ENCODE results near the gene GTF2F2. TPM values are rescaled to one million over a fixed set of nuclear protein-coding genes. Genes with fewer than 3 reads are reported as not detected.
A peak's percentile ranks its signal among the peaks of the same experiment; 100 is the strongest.

The GTF2F2 gene
- total and polyA plus RNA-seq, 2 donors (not counting 3 experiments of a cell fraction or from before 2014, with no cell fraction given), result 7.5 to 23.6 TPM

DNA sequence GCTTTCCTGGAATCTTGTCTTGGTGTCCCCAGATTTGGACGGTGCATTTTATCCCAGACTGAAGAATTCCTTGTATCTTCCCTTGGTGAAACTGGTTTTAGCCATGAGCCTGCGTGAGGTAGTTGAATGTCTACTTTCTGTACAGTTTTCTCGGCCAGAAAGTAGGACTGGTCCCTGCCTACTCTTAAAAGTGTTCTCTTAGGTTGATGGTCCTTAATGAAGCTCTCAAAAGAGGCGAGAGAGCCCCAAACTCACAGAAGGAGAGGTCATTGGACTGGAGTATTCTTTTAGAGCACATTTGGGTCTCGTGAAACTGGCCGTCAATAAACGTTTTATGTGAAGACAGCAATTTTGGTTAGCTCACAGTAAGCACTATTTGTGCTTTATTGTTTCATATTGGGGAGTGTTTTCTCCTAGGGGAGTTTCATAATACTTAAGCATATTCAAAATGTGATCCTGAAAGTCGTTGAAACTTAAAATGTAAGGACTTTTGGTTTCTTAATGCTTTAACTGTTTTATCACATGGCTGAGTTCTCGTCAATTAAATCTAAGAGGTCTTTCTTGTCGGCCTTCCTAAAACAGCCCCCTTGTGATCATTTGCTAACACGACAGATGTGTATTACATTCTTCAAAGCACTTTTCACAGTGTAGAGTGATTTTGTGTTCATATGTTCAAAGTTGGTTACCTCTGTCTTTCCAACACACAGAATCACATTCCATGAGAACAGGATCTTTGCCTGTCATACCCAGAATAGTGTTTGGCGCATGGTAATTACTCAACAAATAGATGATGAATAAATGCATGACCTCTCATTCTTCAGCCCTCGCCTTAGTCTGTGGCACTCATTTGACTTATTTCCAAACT, 889 bp downstream of the GTF2F2 start:
- TF ChIP-seq JUN (IDR thresholded peaks at IDR 0.05; ENCODE audit: borderline replicate concordance, insufficient read depth, insufficient read length, low read depth) (no peak), FOS (IDR thresholded peaks at IDR 0.05; ENCODE audit: borderline replicate concordance, insufficient read depth, low read length) (no peak), MYC (IDR thresholded peaks at IDR 0.05; ENCODE audit: low read depth, low read length) (no peak), EZH2 (IDR thresholded peaks at IDR 0.05; ENCODE audit: borderline replicate concordance, low read depth, low read length, severe bottlenecking) (no peak), POLR2A (IDR thresholded peaks at IDR 0.05; ENCODE audit: low read depth, low read length) (no peak), POLR2AphosphoS5 (IDR thresholded peaks at IDR 0.05; ENCODE audit: insufficient read depth, low read depth, low read length) (no peak), GATA2 (IDR thresholded peaks at IDR 0.05; ENCODE audit: insufficient read depth, insufficient read length, low read depth, low read length) (no peak)
- TF ChIP-seq, protein P1, sequence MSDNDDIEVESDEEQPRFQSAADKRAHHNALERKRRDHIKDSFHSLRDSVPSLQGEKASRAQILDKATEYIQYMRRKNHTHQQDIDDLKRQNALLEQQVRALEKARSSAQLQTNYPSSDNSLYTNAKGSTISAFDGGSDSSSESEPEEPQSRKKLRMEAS (IDR thresholded peaks at IDR 0.05; ENCODE audit: insufficient read depth, insufficient read length), result no peak
- TF ChIP-seq, protein P2, sequence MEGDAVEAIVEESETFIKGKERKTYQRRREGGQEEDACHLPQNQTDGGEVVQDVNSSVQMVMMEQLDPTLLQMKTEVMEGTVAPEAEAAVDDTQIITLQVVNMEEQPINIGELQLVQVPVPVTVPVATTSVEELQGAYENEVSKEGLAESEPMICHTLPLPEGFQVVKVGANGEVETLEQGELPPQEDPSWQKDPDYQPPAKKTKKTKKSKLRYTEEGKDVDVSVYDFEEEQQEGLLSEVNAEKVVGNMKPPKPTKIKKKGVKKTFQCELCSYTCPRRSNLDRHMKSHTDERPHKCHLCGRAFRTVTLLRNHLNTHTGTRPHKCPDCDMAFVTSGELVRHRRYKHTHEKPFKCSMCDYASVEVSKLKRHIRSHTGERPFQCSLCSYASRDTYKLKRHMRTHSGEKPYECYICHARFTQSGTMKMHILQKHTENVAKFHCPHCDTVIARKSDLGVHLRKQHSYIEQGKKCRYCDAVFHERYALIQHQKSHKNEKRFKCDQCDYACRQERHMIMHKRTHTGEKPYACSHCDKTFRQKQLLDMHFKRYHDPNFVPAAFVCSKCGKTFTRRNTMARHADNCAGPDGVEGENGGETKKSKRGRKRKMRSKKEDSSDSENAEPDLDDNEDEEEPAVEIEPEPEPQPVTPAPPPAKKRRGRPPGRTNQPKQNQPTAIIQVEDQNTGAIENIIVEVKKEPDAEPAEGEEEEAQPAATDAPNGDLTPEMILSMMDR (IDR thresholded peaks at IDR 0.05; ENCODE audit: extremely low read depth in 1 of 2, insufficient read depth in 1 of 2, low read depth in 1 of 2, low read length in 2 of 2), result no peak
- intact Hi-C loops (cut with micrococcal nuclease), result loop anchor here (1.0 to 5.0 kb wide), 3 partner anchors 74 to 188 kb away; no protein-coding TSS in a partner anchor
- peaks cover 52% of the 10 kb centered on the region for H3K79me2 ChIP-seq (ENCODE audit: control insufficient read depth, insufficient read depth, low read length)

More for the DNA sequence above, 889 bp downstream of the GTF2F2 start:
- ChIA-PET CTCF (interaction anchor here (0.9 to 1.9 kb wide), 6 partner anchors 10 to 160 kb away, joined by 3 to 6 read pairs (median 4); no protein-coding TSS in a partner anchor), POLR2A (no interaction called here)
- peak; percentile 63 for FAIRE-seq
- Histone ChIP-seq H3K9ac (replicated peaks; ENCODE audit: extremely low read depth, insufficient read depth, low read length) (peak overlapping the region; percentile 88), H3K36me3 (ENCODE audit: control insufficient read depth in 2 of 2, extremely low read depth in 1 of 2, insufficient read depth in 2 of 2, low read length in 2 of 2) (no peaks in the 10 kb centered on the region), H3K4me1 (ENCODE audit: control insufficient read depth, extremely low read depth, insufficient read depth, low read length) (peaks cover 16% of the 10 kb centered on the region), H3K4me3 (replicated peaks in 1 of 3; ENCODE audit: insufficient read depth in 1 of 3, low read depth in 1 of 3, low read length in 3 of 3) (peak overlapping the region; percentile 83 to 100 (median 85)), H3K4me2 (ENCODE audit: insufficient read depth, low read length) (peak overlapping the region; percentile 100), H4K20me1 (replicated peaks; ENCODE audit: control insufficient read depth, extremely low read depth, insufficient read depth, low read length) (no peaks in the 10 kb centered on the region), H3K27ac (ENCODE audit: insufficient read depth, low read depth, low read length) (peak overlapping the region; percentile 59), H3K9me3 (replicated peaks; ENCODE audit: control insufficient read depth, insufficient read depth, low read length) (no peaks in the 10 kb centered on the region), H3K9me1 (replicated peaks; ENCODE audit: control insufficient read depth, extremely low read depth, insufficient read depth, low read length) (no peaks in the 10 kb centered on the region), H2AFZ (ENCODE audit: low read depth, low read length) (peak overlapping the region; percentile 98), H3K27me3 (ENCODE audit: control insufficient read depth in 2 of 2, insufficient read depth in 2 of 2, low read length in 2 of 2) (no peaks in the 10 kb centered on the region)
- dilution Hi-C loops (cut with MboI; ENCODE audit: extremely low pct_ligation_motif_present, low sequenced_read_pairs), result no loop called here
- DNase-seq (ENCODE audit: low read depth, low spot score), result peak; percentile 41
- no TSS peak for BruUV-seq (replicated peaks)
